CD4-positive, alpha-beta T cell treated with Interleukin-4 for 4 hours (primary cell): ENCODE results near the gene SULT2A1.
"Not testable (repeated sequence)": the region's sequence is repeated elsewhere in the genome, so short reads cannot be mapped to it uniquely, and the experiment has no call there.

ENCODE experiments used
- DNase-seq: peaks from one replicate; pipeline ENCODE4 v3.0.0-alpha.2; 2020

The SULT2A1 gene

GRCh38 chr19:47859838-47860237, 26.3 kb downstream of the SULT2A1 start:
- DNase-seq: not testable (repeated sequence)

DNA sequence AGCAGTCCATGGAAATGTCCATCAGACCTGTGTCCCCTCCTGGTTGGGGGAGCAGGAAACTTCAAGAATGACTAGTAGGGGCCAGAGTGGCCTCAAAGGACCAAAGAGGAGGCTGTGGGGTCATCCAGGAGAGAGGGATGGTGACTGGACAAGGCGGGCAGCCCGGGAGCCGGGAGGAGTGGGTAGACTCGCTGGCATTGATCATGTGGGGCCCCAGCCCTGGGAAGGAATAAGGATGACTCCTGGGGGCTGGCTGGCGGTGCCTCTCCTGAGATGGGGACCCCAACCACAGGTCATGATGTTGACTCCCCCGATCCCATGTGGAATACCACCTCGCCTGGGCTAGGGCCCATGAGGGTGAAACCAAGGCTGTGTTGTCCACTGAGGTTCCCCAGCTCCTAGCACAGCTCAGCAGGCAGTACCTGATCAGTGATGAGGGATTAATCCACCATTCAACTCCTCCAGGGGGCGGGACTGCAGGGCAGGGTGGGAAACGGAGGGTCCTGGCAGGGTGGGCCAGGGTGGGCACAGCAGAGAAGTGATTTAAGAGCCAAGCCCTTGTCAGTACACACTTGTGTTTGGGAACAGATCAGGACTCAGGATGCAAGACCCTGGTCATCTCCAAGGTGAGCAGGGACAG, 27.3 kb downstream of the SULT2A1 start, which contains the start of gene TPRX2:
TPRX2 (plus strand) TSS at position 590 of the 640 bp plus-strand sequence; CDS start at position 602, 12 bp downstream.
- DNase-seq: not testable (repeated sequence)

GRCh38 chr19:47858231-47858630, 27.9 kb downstream of the SULT2A1 start:
- DNase-seq: not testable (repeated sequence)

- no peak for DNase-seq
Measured at GRCh38 chr19:47854459-47854858, 31.7 kb downstream of the SULT2A1 start.

DNA sequence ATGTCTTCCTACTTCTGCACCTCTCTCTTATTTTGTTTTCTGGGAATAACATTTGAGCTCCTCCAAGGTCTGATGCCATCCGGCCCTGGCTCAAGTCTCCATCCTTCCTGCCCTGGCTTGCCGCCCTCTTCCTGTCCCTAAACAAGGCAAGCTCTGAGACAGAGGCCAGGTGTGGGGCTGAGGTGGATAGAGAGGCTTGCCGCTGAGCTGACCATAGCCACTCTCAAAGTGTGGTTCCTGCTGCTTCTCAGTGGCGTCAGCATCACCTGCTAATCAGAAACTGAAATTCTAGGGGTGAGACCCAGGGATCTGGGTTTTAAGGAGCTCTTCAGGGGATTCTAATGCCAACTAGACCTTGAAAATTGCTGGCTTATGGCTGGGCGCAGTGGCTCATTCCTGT, 33.1 kb downstream of the SULT2A1 start:
- no peak for DNase-seq

DNA sequence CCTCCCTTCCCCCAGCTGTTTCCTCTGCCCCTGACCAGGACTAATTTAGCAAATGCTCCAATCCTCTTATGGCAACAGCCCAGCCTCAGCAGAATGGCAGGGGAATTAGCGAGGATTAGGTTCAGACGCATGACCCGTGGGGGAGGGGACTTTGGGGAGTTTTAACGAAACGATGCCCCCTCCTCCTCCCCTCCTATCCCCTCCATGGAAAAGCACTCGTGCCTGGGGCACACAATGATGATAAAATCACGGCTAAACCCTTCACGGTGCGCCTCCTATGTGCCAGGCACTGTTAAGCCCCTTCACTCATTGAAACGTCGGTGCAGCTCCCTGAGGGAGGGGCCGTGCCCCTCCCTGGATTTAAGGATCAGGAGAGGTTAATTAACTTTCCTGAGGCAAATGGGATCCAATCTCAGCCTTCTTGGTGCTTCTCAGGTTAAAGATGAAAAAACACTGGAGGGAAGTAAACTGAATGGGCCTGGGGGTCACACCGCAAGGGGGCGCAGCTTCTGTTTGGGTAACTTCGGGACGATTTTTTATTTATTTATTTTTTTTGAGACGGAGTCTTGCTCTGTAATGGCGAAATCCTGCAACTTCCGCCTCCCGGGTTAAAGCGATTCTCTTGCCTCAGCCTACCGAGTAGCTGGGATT, 37.2 kb downstream of the SULT2A1 start:
- DNase-seq: peak; percentile 2

DNA sequence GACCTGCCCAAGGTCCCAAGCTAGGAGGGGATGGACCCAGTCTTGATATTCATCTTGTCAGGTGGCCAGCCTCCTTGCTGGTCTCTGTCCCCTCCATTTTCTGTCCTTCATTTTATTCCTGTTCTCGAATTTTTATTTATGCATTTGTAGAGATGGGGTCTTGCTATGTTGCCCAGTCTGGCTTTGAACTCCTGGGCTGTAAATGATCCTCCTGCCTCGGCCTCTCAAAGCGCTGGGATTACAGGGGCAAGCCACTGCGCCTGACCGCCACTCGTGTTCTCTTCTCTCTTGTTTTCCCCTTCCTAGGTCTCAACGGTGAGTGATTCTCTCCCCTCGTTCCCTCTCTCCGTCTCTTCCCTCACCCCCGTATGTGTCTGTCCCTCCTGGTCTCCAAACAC, 37.7 kb downstream of the SULT2A1 start:
- DNase-seq: no peak

GRCh38 chr19:47842941-47843340, 43.2 kb downstream of the SULT2A1 start:
- DNase-seq: no peak

DNA sequence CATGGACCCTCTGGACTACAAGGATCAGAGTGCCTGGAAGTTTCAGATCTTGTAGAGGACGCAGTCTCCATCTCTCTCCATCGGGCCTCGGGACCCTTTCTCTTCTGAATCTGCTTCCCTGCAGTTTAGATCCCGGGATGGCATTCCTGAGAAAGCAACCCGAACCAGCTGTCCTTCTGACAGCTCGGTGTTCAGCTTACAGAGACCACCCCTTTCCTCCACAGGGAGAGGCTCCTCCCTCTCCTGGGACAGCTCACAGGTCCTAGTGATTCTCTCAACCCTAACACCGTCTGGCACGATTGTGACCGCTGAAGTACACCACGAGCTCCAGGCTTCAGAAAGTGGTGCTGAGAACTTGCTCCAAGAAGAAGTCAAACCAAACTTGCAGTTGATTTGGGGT, 46.2 kb downstream of the SULT2A1 start:
- no peak for DNase-seq

GRCh38 chr19:47839411-47839810, 46.7 kb downstream of the SULT2A1 start:
- no peak for DNase-seq

- DNase-seq: no peak
Measured at GRCh38 chr19:47836038-47836437, 50.1 kb downstream of the SULT2A1 start.

DNA sequence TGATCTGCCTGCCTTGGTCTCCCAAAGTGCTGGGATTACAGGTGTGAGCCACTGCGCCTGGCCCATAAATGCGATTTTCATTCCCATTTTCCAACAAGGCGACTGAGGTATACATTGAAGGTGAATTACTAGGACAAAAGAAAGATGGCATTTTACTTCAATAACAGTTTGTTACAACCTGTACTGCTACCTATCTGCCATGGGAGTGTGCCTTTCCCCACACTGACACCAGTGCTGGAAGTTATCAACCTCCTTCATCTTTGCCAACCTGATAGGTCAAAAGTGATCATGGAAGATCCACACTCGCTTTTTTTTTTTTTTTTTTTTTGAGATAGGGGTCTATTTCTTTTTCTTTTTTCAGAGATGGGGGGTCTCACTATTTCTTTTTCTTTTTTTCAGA, 53.4 kb downstream of the SULT2A1 start:
- no peak for DNase-seq

- DNase-seq: no peak
Measured at GRCh38 chr19:47826800-47827199, 59.3 kb downstream of the SULT2A1 start.

- DNase-seq: no peak
Measured at GRCh38 chr19:47824396-47824795, 61.7 kb downstream of the SULT2A1 start.

GRCh38 chr19:47821460-47822020, 64.6 kb downstream of the SULT2A1 start, which contains the start of gene CRX:
Gene CRX, plus strand, starts transcription at chr19:47821937. Its CDS starts 12,507 bp downstream, at chr19:47834444.
- DNase-seq: no peak
